WI38 (cell line): ENCODE measurements around the gene ETS1.

ENCODE experiments used
- H3K4me3 ChIP-seq: 2 replicates; pipeline ENCODE4 v1.5.1; 2011; ENCODE audit warnings: low read depth, mild to moderate bottlenecking, control low read depth, low read length
- TF ChIP-seq, protein P1 (sequence below): IDR thresholded peaks from 2 replicates; pipeline ENCODE4 v1.5.1; 2012; ENCODE audit warnings: low read depth, mild to moderate bottlenecking, control low read depth, low read length

Gene ETS1

GRCh38 chr11:128428935-128429334 is 158.4 kb downstream of the ETS1 start:
- H3K4me3 ChIP-seq: no peak overlapping the region
- TF ChIP-seq, protein P1, sequence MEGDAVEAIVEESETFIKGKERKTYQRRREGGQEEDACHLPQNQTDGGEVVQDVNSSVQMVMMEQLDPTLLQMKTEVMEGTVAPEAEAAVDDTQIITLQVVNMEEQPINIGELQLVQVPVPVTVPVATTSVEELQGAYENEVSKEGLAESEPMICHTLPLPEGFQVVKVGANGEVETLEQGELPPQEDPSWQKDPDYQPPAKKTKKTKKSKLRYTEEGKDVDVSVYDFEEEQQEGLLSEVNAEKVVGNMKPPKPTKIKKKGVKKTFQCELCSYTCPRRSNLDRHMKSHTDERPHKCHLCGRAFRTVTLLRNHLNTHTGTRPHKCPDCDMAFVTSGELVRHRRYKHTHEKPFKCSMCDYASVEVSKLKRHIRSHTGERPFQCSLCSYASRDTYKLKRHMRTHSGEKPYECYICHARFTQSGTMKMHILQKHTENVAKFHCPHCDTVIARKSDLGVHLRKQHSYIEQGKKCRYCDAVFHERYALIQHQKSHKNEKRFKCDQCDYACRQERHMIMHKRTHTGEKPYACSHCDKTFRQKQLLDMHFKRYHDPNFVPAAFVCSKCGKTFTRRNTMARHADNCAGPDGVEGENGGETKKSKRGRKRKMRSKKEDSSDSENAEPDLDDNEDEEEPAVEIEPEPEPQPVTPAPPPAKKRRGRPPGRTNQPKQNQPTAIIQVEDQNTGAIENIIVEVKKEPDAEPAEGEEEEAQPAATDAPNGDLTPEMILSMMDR: no peak

- H3K4me3 ChIP-seq: no peak overlapping the region
- TF ChIP-seq, protein P1: no peak
Measured at GRCh38 chr11:128424851-128425285, 162.5 kb downstream of the ETS1 start.

- H3K4me3 ChIP-seq: no peak overlapping the region
- TF ChIP-seq, protein P1: no peak
Measured at GRCh38 chr11:128424271-128424711, 163.1 kb downstream of the ETS1 start.

GRCh38 chr11:128422576-128423370 is 164.6 kb downstream of the ETS1 start:
- H3K4me3 ChIP-seq: no peak overlapping the region
- TF ChIP-seq, protein P1: no peak

GRCh38 chr11:128421577-128422330 is 165.6 kb downstream of the ETS1 start:
- TF ChIP-seq, protein P1: no peak

GRCh38 chr11:128420951-128421350 is 166.4 kb downstream of the ETS1 start:
- TF ChIP-seq, protein P1: no peak
- no peak overlapping the region for H3K4me3 ChIP-seq

More at GRCh38 chr11:128421577-128422330, 165.6 kb downstream of the ETS1 start:
- no peak overlapping the region for H3K4me3 ChIP-seq

GRCh38 chr11:128420265-128420664 is 167.1 kb downstream of the ETS1 start:
- TF ChIP-seq, protein P1: no peak
- H3K4me3 ChIP-seq: no peak overlapping the region
